K562 (cell line): ENCODE measurements around the gene KHNYN.

Experiments used
- CBX2 ChIP-seq: fragments of 200-600 bp; sonication (generic); IDR thresholded peaks from one replicate; pipeline ENCODE4 v1.6.1; 2012; ENCODE audit warnings: mild to moderate bottlenecking, low read length, inconsistent platforms; ENCODE audit not compliant: insufficient read depth, poor library complexity, severe bottlenecking
- FOS ChIP-seq: IDR thresholded peaks from 3 replicates; pipeline ENCODE4 v1.6.1; 2011; ENCODE audit not compliant: insufficient read length; ENCODE audit errors: extremely low read depth
- NFIC ChIP-seq: fragments of 450-650 bp; IDR thresholded peaks from 2 replicates; pipeline ENCODE4 v1.6.1; 2017; ENCODE audit warnings: mild to moderate bottlenecking, inconsistent platforms
- TGIF2 ChIP-seq: sonication (generic); formaldehyde crosslinking; IDR thresholded peaks from 2 replicates; pipeline ENCODE4 v1.8.1; 2022; ENCODE audit warnings: mild to moderate bottlenecking, missing genetic modification reagents, moderate library complexity
- ZFX ChIP-seq: sonication (generic); formaldehyde crosslinking; IDR thresholded peaks from 2 replicates; pipeline ENCODE4 v1.8.0; 2022; ENCODE audit warnings: mild to moderate bottlenecking, missing genetic modification reagents, moderate library complexity
- ZNF212 ChIP-seq: fragments of 450-650 bp; formaldehyde crosslinking; IDR thresholded peaks from 2 replicates; pipeline ENCODE4 v1.4.0; 2020; ENCODE audit warnings: mild to moderate bottlenecking

GRCh38 chr14:24389226-24389848 lies 40.4 kb upstream of the KHNYN start:
- TF ChIP-seq TGIF2 (CRISPR knock-in tag) (no peak), FOS (no peak), ZNF212 (CRISPR knock-in tag) (no peak), CBX2 (no peak), ZFX (CRISPR knock-in tag) (no peak), NFIC (peak; percentile 78)
